ENCODE data around the gene HEATR5A. TPM values are rescaled to one million over a fixed set of nuclear protein-coding genes. Genes with fewer than 3 reads are reported as not detected.

Gene HEATR5A
- total and polyA plus RNA-seq, 2 experiments from 2014 or later: 25.8 to 32.5 TPM

GRCh38 chr14:31277085-31277484 is 143.3 kb downstream of the HEATR5A start:
- Histone ChIP-seq H4K20me1 (replicated peaks; ENCODE audit: insufficient read depth) (no peaks in the 10 kb centered on the region), H3K27me3 (ENCODE audit: insufficient read depth) (no peaks in the 10 kb centered on the region), H3K36me3 (ENCODE audit: insufficient read depth) (peaks cover 10% of the 10 kb centered on the region), H3K27ac (ENCODE audit: low read depth) (no peak overlapping the region), H3K4me3 (no peak overlapping the region), H3K9me2 (ENCODE audit: insufficient read depth) (no peaks in the 10 kb centered on the region), H3K4me1 (ENCODE audit: insufficient read depth) (no peaks in the 10 kb centered on the region), H3F3A (replicated peaks; ENCODE audit: low read depth) (no peaks in the 10 kb centered on the region), H2AFZ (no peak overlapping the region), H3K79me2 (replicated peaks; ENCODE audit: insufficient read depth) (no peaks in the 10 kb centered on the region), H3K4me2 (no peak overlapping the region)
- no peak overlapping the region for H3K4me3 Mint-ChIP-seq
- DNase-seq (ENCODE audit: low spot score) (no peak), ATAC-seq (no peak)
- H3K27ac Mint-ChIP-seq: no peak overlapping the region
- no peak for TF ChIP-seq REST (IDR thresholded peaks at IDR 0.05; ENCODE audit: unreplicated experiment)
- no peak for TF ChIP-seq ZNF462 (CRISPR knock-in tag; IDR thresholded peaks at IDR 0.05)
- no peak for TF ChIP-seq EZH2 (IDR thresholded peaks at IDR 0.05; ENCODE audit: low read depth, unreplicated experiment)
- no peak for TF ChIP-seq NANOG (IDR thresholded peaks at IDR 0.05; ENCODE audit: borderline replicate concordance)
- no peak for TF ChIP-seq ZNF114 (CRISPR knock-in tag; IDR thresholded peaks at IDR 0.05)
- no peak for TF ChIP-seq EZH2phosphoT487 (IDR thresholded peaks at IDR 0.05; ENCODE audit: unreplicated experiment)
- no peak for TF ChIP-seq ZNF331 (CRISPR knock-in tag; IDR thresholded peaks at IDR 0.05; ENCODE audit: low read depth)
- TF ChIP-seq ETS1 (IDR thresholded peaks at IDR 0.05): no peak
- no peak for TF ChIP-seq STAT1 (IDR thresholded peaks at IDR 0.05; ENCODE audit: unreplicated experiment)
- no peak for TF ChIP-seq CTCF (conservative IDR thresholded peaks at IDR 0.05; ENCODE audit: low read depth in 2 of 2)
- TF ChIP-seq JUNB (IDR thresholded peaks at IDR 0.05; ENCODE audit: unreplicated experiment): no peak
- TF ChIP-seq POLR2AphosphoS5 (IDR thresholded peaks at IDR 0.05; ENCODE audit: low read depth): no peak
- TF ChIP-seq CREB1 (CRISPR knock-in tag; IDR thresholded peaks at IDR 0.05; ENCODE audit: low read depth): no peak
- H3K36me3 Mint-ChIP-seq (ENCODE audit: low read depth): peaks cover 61% of the 10 kb centered on the region; the same call in 2 of the 3 replicates
- H3K9me3 Mint-ChIP-seq: peaks cover 87% of the 10 kb centered on the region
- H3K4me1 Mint-ChIP-seq: no peaks in the 10 kb centered on the region
- H3K27me3 Mint-ChIP-seq (ENCODE audit: insufficient read depth, low read depth, poor library complexity): no peaks in the 10 kb centered on the region

Data from GM23338 (cell line).